Transverse colon (tissue), 4 donors: ENCODE measurements around the gene CPNE4.

Source experiments
- EP300 ChIP-seq: sonication (generic); formaldehyde crosslinking; IDR thresholded peaks from one replicate; pipeline ENCODE4 v1.6.1; 2017; ENCODE audit warnings: antibody characterized with exemption, low read depth
- POLR2A ChIP-seq: fragments of 450-650 bp; IDR thresholded peaks from one replicate; pipeline ENCODE4 v1.6.1; 2016; ENCODE audit warnings: antibody characterized with exemption, mild to moderate bottlenecking, moderate library complexity
- POLR2AphosphoS5 ChIP-seq, 3 donors: sonication (generic); formaldehyde crosslinking; IDR thresholded peaks; one replicate each; pipeline ENCODE4 v1.6.1; 2016; ENCODE audit warnings: antibody characterized with exemption in 3 of 3
- TF ChIP-seq, protein P1 (sequence below), 5 experiments: fragments of 200-600 bp in 3 of 5; fragments of 450-650 bp in 2 of 5; sonication (generic) in 3 of 5; IDR thresholded peaks; 1 replicate in 2 of 5; 2 replicates in 3 of 5; pipeline ENCODE4 v1.5.1; 2016 to 2017; ENCODE audit warnings: antibody characterized with exemption in 5 of 5, inconsistent platforms in 3 of 5, mild to moderate bottlenecking in 2 of 5, moderate library complexity in 1 of 5

DNA sequence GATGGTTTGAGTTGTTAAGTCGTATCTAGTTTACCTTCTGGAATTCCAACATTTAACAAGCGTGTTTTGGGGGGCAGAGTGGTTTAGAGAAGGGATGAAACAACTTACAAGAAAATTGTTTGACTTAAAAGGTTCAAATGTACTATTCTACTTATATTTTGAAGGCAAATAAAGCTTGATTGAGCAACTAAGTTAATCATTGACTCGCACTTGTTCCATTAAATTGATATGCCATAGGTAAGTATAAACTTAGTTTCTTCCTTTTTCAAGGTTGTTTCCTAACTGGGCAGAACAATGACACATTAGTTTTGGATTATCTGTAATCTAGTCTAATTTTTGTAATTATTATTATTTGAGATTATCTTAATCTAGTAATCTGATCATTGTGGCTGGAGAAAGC, 48.3 kb upstream of the CPNE4 start:
- TF ChIP-seq POLR2A: no peak
- TF ChIP-seq, protein P1, sequence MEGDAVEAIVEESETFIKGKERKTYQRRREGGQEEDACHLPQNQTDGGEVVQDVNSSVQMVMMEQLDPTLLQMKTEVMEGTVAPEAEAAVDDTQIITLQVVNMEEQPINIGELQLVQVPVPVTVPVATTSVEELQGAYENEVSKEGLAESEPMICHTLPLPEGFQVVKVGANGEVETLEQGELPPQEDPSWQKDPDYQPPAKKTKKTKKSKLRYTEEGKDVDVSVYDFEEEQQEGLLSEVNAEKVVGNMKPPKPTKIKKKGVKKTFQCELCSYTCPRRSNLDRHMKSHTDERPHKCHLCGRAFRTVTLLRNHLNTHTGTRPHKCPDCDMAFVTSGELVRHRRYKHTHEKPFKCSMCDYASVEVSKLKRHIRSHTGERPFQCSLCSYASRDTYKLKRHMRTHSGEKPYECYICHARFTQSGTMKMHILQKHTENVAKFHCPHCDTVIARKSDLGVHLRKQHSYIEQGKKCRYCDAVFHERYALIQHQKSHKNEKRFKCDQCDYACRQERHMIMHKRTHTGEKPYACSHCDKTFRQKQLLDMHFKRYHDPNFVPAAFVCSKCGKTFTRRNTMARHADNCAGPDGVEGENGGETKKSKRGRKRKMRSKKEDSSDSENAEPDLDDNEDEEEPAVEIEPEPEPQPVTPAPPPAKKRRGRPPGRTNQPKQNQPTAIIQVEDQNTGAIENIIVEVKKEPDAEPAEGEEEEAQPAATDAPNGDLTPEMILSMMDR (IDR thresholded peaks at IDR 0.05): no peak
- no peak for TF ChIP-seq POLR2AphosphoS5 (IDR thresholded peaks at IDR 0.05)
- TF ChIP-seq EP300: no peak
